Ishikawa (cell line): ENCODE results near the gene VPS39.

ENCODE experiments used
- CEBPB ChIP-seq: IDR thresholded peaks from 2 replicates; pipeline ENCODE4 v1.6.1; 2012
- CREB1 ChIP-seq: IDR thresholded peaks from 2 replicates; pipeline ENCODE4 v1.6.1; 2012; ENCODE audit warnings: low read depth
- EGR1 ChIP-seq: IDR thresholded peaks from 2 replicates; pipeline ENCODE4 v1.6.1; 2012
- EP300 ChIP-seq: IDR thresholded peaks from 2 replicates; pipeline ENCODE4 v1.6.1; 2012; ENCODE audit warnings: borderline replicate concordance
- NFIC ChIP-seq: IDR thresholded peaks from 2 replicates; pipeline ENCODE4 v1.6.1; 2012
- RAD21 ChIP-seq: IDR thresholded peaks from 2 replicates; pipeline ENCODE4 v1.6.1; 2012; ENCODE audit warnings: low read depth
- TAF1 ChIP-seq: IDR thresholded peaks from 2 replicates; pipeline ENCODE4 v1.6.1; 2012; ENCODE audit warnings: low read depth, mild to moderate bottlenecking
- TCF12 ChIP-seq: IDR thresholded peaks from 2 replicates; pipeline ENCODE4 v1.6.1; 2012; ENCODE audit warnings: low read depth
- TEAD4 ChIP-seq: IDR thresholded peaks from 2 replicates; pipeline ENCODE4 v1.6.1; 2012
- YY1 ChIP-seq: IDR thresholded peaks from 2 replicates; pipeline ENCODE4 v1.6.1; 2012; ENCODE audit warnings: low read depth
- TF ChIP-seq, protein P1 (sequence below): IDR thresholded peaks from 2 replicates; pipeline ENCODE4 v1.6.1; 2012
- TF ChIP-seq, protein P2 (sequence below): IDR thresholded peaks from 2 replicates; pipeline ENCODE4 v1.6.1; 2012; ENCODE audit warnings: low read depth, mild to moderate bottlenecking
- TF ChIP-seq, protein P3 (sequence below): IDR thresholded peaks from 2 replicates; pipeline ENCODE4 v1.6.1; 2012

DNA sequence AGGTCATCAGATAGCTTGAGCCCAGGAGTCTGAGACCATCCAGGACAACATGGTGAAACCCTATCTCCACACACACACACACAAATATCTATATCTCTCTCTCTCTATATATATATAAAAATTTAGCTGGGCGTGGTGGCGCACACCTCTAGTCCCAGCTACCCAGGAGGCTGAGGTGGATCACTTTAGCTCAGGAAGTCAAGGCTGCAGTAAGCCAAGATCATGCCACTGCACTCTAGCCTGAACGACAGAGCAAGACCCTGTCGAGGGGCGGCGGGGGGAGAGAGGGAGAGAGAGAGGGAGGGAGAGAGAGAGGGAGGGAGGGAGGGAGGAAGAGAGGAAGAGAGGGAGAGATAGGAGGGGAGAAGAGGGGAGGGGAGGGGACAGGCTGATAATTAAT, 79.6 kb downstream of the VPS39 start:
- TF ChIP-seq, protein P1, sequence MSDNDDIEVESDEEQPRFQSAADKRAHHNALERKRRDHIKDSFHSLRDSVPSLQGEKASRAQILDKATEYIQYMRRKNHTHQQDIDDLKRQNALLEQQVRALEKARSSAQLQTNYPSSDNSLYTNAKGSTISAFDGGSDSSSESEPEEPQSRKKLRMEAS = no peak
- TF ChIP-seq TEAD4 = no peak
- no peak for TF ChIP-seq NFIC
- TF ChIP-seq YY1 = no peak
- TF ChIP-seq, protein P2, sequence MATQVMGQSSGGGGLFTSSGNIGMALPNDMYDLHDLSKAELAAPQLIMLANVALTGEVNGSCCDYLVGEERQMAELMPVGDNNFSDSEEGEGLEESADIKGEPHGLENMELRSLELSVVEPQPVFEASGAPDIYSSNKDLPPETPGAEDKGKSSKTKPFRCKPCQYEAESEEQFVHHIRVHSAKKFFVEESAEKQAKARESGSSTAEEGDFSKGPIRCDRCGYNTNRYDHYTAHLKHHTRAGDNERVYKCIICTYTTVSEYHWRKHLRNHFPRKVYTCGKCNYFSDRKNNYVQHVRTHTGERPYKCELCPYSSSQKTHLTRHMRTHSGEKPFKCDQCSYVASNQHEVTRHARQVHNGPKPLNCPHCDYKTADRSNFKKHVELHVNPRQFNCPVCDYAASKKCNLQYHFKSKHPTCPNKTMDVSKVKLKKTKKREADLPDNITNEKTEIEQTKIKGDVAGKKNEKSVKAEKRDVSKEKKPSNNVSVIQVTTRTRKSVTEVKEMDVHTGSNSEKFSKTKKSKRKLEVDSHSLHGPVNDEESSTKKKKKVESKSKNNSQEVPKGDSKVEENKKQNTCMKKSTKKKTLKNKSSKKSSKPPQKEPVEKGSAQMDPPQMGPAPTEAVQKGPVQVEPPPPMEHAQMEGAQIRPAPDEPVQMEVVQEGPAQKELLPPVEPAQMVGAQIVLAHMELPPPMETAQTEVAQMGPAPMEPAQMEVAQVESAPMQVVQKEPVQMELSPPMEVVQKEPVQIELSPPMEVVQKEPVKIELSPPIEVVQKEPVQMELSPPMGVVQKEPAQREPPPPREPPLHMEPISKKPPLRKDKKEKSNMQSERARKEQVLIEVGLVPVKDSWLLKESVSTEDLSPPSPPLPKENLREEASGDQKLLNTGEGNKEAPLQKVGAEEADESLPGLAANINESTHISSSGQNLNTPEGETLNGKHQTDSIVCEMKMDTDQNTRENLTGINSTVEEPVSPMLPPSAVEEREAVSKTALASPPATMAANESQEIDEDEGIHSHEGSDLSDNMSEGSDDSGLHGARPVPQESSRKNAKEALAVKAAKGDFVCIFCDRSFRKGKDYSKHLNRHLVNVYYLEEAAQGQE = no peak
- TF ChIP-seq EP300 = no peak
- TF ChIP-seq TAF1 = no peak
- TF ChIP-seq CREB1 = no peak
- TF ChIP-seq EGR1 = no peak
- TF ChIP-seq TCF12 = no peak
- TF ChIP-seq CEBPB = no peak
- TF ChIP-seq RAD21 = no peak
- TF ChIP-seq, protein P3, sequence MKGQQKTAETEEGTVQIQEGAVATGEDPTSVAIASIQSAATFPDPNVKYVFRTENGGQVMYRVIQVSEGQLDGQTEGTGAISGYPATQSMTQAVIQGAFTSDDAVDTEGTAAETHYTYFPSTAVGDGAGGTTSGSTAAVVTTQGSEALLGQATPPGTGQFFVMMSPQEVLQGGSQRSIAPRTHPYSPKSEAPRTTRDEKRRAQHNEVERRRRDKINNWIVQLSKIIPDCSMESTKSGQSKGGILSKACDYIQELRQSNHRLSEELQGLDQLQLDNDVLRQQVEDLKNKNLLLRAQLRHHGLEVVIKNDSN = no peak
